IPS-18c (cell line): ENCODE measurements around the gene EPB41L4B.

Experiments
- H3K4me3 ChIP-seq: 2 replicates; pipeline ENCODE4 v1.7.0; 2013; ENCODE audit warnings: low read depth, mild to moderate bottlenecking, low read length, moderate library complexity; ENCODE audit not compliant: insufficient read depth
- H3K9me3 ChIP-seq: one replicate; pipeline ENCODE4 v1.6.1; 2013; ENCODE audit warnings: mild to moderate bottlenecking, low read length, moderate library complexity; ENCODE audit not compliant: control insufficient read depth, insufficient read depth

Gene EPB41L4B

DNA sequence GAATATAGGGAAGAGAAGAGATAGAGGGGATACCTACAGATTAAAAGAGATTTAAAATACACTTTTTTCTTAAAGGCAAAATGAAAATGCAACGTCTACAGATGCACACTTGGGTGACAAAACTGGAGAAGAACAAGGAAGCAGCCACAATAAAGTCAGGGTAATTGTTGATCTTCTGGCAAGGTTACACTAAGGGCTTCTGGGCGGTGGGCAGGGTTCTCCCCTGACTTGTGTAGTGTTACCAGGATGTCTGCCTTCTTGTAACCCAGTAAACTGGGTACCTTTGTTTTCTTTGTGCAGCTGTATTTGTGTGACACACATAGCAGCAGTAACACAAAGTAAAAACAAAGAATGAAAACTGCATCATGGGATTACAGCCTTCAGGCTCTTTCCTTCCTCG lies 37.8 kb downstream of the EPB41L4B start:
- Histone ChIP-seq H3K9me3 (no peaks in the 10 kb centered on the region), H3K4me3 (no peak overlapping the region)

DNA sequence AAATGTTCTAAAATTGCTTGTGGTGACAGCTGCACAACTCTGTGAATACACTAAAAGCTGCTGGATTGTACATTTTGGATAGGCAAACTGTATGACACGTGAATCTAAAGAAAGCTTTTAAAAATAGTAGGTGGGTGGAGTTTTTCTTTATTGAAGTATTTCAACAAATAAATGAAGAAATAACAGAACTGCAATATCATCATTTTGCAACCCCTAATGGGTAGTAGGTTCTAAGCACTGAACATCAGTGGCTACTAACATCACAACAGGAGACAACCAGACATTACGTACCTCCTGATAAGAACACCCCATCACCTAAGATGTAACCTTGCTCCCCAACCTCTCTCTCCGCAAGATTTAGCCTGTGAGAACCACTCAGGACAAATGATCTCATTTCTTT lies 38.6 kb downstream of the EPB41L4B start:
- Histone ChIP-seq H3K9me3 (no peaks in the 10 kb centered on the region), H3K4me3 (no peak overlapping the region)

DNA sequence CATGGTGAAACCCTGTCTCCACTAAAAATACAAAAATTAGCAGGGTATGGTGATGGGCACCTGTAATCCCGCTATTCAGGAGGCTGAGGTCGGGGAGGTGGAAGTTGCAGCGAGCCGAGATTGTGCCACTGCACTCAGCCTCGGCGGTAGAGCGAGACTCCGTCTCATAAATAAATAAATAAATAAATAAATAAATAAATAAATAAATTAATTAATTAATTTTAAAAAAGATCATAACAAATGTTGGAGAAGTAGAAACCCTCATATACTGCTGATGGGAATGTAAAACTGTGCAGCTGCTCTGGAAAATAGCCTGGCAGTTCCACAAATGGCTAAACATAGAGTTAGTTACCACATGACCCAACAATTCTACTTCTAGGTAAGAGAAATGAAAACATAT lies 39.3 kb downstream of the EPB41L4B start:
- Histone ChIP-seq H3K4me3 (no peak overlapping the region), H3K9me3 (no peaks in the 10 kb centered on the region)

DNA sequence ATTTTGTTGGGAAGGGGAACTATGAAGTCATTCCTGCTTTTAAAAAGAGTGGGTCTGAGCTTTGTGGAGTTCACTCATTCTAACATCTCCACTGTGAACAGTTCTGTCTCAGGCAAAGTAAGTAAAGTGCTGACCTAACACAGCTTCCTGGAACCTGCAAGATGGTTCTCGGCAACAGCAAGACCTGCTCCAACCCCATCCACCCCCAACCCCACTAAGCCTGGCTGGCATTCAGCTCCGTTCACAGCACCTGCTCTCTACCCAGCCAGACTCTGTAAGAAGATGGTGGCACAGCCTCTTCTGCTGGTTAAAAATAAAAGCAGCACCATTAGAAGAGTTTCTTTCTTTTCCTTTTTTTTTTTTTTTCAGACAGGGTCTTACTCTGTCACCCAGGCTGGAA lies 42.0 kb downstream of the EPB41L4B start:
- H3K9me3 ChIP-seq, result no peaks in the 10 kb centered on the region
- no peak overlapping the region for H3K4me3 ChIP-seq

DNA sequence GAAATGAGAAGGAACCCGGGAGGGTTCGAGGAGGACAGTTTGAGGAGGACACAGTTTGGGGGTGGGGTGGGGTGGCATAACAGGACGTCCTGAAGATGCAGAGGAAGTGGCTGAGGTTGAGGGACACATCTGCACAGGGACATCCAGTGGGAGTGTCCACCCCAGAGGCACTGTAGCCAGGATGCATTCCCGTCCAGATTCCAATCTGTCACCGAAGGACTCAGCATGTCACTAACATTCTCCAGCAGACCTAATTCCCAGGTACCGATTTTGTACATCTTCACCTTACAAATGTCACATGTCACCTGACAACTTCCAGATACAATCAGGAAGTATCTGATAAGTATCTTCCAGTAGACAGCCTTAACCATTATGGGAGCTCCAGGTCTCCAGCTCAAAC lies 42.6 kb downstream of the EPB41L4B start:
- Histone ChIP-seq H3K9me3 (no peaks in the 10 kb centered on the region), H3K4me3 (no peak overlapping the region)

DNA sequence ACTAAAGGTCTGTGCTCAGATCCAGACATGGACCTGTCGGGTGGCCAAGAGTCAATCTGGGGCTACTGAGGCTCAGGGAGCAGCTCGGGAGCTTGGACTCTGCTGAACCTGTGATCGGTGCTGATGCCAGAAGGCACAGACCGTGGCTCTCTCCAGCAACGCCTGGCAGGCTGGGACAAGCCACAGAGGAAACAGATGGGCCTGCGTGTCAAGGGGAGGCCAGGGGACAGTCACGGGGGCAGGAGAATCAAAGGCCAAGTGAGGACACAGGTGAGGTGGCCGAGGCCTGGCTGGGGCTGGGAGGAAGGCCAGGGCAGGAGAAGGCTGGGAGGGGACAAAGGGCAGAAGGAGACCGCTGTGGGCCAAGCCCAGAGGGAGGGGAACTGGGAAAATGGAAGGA lies 43.4 kb downstream of the EPB41L4B start:
- Histone ChIP-seq H3K4me3 (no peak overlapping the region), H3K9me3 (no peaks in the 10 kb centered on the region)

DNA sequence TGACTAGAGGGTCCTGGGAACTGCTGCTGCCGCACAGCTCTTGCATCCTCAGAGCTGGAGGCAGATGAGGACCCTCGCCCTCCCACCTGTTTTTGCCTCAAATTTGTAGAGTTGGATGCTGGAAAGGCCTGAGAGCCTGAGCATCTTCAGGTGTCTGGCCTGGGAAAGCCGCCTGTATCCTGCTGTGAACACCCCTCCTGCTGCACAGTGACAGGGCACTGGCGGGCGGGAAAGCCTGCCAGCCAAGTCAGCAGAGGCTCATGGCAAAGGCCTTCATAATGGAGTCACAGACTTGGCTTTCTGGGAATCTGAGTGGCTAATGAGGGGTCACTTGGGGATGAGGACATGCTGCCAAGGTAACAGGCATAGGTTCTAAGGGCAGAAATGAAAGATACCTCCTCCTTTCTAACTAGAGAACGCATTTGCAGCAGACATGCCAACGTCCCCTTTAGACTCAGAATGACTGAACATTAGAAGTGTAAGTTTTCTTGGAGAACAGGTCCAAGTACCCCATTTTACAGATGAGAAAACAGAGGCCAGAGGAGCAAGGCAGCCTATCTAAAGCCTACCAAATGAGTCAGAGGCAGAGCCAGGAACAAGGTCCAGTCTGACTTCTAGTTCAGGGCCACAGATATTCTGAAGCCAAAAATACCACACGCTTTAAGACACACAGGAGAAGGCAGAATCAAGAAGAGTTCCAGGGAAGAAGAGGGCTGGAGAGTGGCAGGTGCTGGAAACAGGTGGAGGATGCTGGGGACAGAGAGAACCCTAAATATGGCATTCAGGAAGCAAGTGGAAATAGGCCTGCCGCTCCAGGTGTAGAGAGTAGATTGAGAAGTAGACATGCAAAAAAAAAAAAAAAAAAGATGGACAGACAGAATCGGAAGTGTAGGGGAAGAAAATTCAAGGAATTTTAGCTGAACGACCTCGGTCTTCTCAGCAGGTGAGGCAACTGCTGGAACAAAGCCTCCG lies 44.1 kb downstream of the EPB41L4B start:
- no peaks in the 10 kb centered on the region for H3K9me3 ChIP-seq
- H3K4me3 ChIP-seq, result no peak overlapping the region

DNA sequence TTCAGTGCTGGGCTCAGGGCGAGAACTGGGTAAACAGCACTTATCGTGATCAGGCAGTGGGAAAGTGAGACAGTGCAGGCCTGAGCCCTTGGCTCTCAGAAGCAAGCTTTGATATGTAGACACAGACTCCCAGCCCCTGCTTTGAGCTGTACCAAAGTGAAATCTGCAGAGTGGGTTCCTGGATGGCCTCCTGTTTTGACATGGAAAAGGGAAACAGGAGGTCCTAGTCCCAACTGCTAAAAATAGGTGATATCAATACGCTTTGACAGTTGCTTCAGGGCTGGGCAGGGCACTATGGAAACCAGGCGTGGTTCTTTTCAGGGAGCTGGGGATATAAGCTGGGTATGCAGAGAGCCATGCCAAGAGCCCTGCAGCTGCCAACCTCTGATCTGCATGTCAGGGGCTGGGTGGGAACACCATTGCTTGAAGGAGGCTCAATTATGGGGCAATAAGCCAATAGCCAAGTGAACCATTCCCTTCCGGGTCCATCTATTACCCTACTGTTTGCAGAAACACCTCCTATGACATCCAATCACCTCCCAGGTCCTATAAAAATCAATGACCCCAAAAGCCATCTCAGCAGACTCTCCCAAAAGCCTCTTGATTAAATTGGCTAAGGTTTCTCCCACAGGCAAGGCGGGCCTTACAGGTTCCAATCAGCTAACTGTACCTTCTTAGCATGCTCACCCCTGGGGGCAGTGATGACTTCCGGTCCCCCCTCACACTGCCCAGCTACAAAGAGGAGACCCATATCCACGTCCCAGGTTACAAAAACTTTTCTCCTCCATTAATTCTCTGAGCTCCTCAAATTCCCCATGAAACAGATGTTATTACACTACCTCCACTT lies 45.8 kb downstream of the EPB41L4B start:
- H3K4me3 ChIP-seq, result no peak overlapping the region
- no peaks in the 10 kb centered on the region for H3K9me3 ChIP-seq

DNA sequence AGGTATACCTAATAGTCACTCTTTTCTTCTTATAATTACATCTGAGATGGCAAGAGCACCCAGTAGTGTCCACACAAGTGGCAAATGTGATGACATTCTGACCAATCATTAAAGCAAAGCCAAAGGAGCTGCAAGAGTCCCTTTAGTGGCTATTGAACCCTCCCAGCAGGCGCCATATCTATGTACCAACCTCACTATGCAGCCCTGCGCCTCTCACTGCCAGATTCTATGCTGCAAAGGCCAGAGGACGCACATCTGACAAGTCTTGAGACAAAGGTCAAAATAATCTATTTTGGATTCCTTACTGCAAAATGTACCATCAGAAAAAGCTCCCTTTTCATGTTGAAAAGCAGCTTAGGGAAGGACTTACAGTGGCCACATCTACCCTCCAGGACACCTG lies 47.0 kb downstream of the EPB41L4B start:
- no peak overlapping the region for H3K4me3 ChIP-seq
- no peaks in the 10 kb centered on the region for H3K9me3 ChIP-seq

DNA sequence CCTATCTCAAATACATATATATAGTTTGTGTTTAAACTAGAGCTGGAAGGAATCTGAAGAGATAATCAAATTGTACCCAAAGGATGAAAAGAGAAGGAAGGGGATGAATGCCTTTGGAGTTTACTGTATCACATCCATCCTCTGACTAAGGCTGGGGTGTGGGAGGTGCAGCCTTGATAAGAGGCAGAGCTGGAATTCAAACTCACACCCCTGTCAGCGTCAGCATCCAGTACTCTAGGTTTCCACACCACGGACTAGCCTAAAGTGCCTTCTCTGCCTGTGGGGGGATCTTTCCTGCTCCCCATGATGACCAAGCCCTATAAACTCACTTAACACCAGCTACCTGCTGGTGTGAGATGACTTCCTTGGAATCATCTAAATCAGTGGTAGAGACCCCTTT lies 48.1 kb downstream of the EPB41L4B start:
- H3K9me3 ChIP-seq, result no peaks in the 10 kb centered on the region
- H3K4me3 ChIP-seq, result no peak overlapping the region

DNA sequence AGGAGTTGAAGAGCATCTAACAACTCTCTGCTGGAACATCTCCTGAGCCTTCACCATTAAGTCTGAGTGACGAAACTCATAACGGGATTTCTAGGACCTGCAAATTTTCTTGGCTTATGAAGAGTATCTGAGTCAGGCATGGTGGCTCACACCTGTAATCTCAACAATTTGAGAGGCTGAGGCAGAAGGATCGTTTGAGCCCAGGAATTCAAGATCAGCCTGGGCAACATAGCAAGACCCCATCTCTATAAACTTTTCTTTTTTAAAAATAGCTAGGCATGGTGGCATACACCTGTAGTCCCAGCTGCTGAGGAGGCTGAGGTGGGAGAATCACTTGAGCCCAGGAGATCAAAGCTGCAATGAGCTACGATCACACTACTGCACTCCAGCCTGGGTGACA lies 48.8 kb downstream of the EPB41L4B start:
- Histone ChIP-seq H3K4me3 (no peak overlapping the region), H3K9me3 (no peaks in the 10 kb centered on the region)

DNA sequence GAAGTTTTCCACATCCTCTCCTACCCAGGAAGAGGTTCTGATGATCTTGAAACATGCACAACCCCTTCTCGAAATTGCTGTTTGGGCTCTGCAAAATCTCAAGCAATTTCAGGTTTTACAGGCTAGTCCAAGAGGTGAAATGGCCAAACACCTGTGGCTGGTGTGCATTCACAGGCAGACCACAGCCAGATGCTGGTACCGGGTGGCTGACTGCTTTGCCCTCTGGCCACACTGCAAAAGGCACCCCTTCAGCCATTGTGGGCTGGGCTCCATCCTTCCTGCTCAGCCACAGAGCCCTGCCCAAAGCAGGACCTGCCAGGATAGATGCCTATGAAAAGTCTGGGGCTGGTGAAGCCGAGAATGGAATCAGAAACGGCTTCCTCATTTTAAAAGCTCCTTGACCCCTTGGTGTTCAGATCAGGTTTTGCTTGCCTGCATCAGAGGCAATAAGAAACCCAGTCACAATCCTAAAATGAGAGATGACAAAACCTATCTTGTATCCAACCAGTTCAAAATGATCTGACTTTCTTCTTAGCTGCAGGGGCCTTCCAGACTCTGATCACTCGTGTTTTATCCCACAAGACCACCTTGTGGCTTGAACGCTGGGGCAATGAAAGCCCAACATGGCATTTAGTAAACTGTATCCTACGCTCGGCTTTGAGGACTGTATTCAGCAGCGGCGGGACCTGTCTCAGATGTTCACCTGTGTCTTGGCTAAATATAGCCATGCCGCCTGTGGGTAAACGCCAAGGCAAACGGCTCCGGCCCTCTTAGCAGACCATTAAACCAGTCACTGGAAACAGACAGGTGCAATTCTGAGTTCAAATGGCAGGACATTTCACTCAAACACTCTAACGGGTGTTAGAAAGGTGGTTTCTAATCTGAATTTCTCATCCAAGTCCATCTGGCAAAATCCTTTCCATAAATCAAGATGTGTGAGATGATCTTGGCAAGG lies 49.6 kb downstream of the EPB41L4B start:
- no peak overlapping the region for H3K4me3 ChIP-seq
- no peaks in the 10 kb centered on the region for H3K9me3 ChIP-seq

DNA sequence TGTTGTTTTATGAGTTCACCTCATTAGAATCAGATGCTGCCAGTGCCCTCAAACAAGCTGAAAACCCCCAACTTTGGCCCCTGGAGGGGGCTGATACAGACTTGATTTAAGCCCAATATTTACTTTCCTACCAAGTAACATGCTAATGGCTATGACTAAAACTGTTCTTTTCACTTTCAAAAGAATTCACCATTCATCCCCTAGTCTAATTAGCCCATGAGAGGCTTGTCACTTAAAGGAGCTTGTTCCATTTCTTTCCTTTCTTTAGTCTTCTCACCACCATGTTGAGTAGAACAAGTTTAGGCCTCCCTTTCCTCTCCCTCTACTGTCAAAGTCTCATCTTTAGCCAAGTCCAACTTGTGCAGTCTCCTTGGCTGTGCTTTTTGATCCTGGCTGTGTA lies 50.4 kb downstream of the EPB41L4B start:
- no peaks in the 10 kb centered on the region for H3K9me3 ChIP-seq
- no peak overlapping the region for H3K4me3 ChIP-seq

DNA sequence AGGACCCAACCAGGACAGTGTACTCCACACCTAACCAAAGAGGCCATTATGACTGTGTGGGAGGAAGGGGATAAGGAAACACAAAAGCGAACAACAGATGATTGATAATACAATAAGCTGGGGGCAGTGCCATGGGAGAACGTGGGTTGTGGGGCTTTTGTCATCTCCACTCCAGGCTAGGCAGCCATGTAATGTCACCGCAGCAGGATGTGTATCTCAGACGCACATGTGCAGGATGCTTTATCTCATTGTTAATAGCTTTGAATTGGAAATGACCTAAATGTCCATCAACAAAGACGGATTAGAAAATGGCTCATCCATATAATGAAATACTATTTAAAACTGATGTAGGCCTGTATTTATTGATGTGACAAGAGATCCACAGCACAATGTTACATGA lies 51.0 kb downstream of the EPB41L4B start:
- no peak overlapping the region for H3K4me3 ChIP-seq
- H3K9me3 ChIP-seq, result no peaks in the 10 kb centered on the region

DNA sequence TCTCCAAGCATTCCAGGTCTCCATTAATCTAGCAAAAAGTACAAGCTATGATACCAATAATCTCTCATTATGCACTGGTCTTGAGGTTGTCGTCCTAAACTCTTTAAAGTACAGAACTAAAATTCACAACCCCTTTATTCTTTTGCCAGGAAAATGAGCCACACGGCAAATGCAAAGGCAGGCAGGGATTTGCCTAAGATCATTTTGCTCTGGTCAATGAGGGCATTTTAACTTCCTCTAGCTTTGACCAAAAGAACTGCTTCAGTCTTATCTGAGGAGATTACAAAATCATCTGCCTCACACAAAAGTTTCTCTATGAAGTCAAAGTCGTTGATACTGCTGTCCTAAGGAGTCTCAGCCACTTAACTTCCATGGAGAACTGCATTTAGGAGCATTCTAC lies 51.8 kb downstream of the EPB41L4B start:
- Histone ChIP-seq H3K9me3 (no peaks in the 10 kb centered on the region), H3K4me3 (no peak overlapping the region)

DNA sequence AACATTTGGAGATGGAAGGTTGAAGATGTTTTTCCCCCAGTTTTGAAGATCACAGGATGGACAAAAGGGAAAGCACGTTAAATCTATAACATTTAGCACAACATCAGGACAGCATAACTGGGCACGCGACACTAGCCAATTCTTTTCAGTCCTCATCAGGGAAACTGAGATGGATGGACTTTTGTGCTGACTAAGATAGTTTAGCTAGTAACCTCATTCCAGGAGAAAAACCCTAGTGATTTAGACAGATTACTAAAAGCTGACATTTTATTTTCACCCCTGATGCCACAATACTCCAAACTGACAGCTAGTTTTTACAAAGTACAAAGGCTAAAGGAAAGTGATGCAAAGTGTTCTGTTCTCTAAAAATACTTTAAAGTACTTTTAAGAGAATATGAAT lies 53.3 kb downstream of the EPB41L4B start:
- Histone ChIP-seq H3K9me3 (no peaks in the 10 kb centered on the region), H3K4me3 (no peak overlapping the region)

DNA sequence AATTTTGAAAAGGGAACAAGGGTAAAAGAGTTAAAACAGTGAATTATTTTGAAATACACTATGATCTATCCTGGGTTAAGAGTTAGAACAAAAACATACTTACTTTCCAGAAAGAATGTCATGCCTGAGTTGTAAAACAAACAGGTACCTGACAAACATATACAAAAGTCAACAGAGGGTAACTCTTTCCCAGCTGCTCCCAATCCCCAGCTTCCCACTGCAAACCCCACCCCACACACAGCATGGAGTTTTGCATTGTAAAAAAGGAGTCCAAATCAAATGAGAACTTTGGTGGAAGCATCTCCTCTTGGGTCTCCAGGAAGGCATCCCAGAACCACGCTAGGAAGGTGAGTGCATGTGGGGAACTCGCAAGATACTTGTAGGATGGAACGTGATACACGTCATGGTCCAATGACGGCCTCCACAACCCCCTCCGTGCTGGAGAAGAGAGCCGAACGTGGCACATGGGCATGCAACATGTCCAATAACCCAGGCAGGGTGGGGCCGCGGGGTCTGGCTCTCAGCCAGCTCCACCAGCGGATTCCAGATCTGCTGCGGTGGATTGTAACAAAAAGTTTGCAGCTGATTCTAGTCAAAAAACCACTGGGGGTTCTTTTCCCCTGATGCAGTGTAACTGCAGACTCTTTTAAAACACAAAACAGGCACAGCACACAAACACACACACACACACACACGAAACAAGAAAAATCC lies 55.8 kb downstream of the EPB41L4B start:
- H3K9me3 ChIP-seq, result no peaks in the 10 kb centered on the region
- no peak overlapping the region for H3K4me3 ChIP-seq
